Measurements from ENCODE around the gene BLID.

BLID gene

GRCh38 chr11:122107045-122107444 lies 9.0 kb downstream of the BLID start:
- ChIA-PET POLR2A (no interaction called here), CTCF (no interaction called here)
- DNase-seq (ENCODE audit: extremely low spot score) = no peak
- TF ChIP-seq L3MBTL2 (conservative IDR thresholded peaks at IDR 0.05) = no peak
- no peak for TF ChIP-seq SP1 (IDR thresholded peaks at IDR 0.05)
- no peak for TF ChIP-seq TARDBP (IDR thresholded peaks at IDR 0.05)
- TF ChIP-seq FOXK2 (IDR thresholded peaks at IDR 0.05) = no peak
- TF ChIP-seq ELF4 (IDR thresholded peaks at IDR 0.05) = no peak
- TF ChIP-seq PKNOX1 (IDR thresholded peaks at IDR 0.05) = no peak
- no peak for TF ChIP-seq BHLHE40 (IDR thresholded peaks at IDR 0.05; ENCODE audit: borderline replicate concordance)
- TF ChIP-seq NFRKB (IDR thresholded peaks at IDR 0.05) = no peak
- no peak for TF ChIP-seq CTBP1 (IDR thresholded peaks at IDR 0.05; ENCODE audit: borderline replicate concordance)
- TF ChIP-seq SUZ12 (IDR thresholded peaks at IDR 0.05) = no peak
- no peak for TF ChIP-seq HDGF (IDR thresholded peaks at IDR 0.05; ENCODE audit: borderline replicate concordance)
- TF ChIP-seq ARNT (IDR thresholded peaks at IDR 0.05) = no peak
- TF ChIP-seq LEF1 (IDR thresholded peaks at IDR 0.05; ENCODE audit: borderline replicate concordance) = no peak
- no peak for TF ChIP-seq ZNF384 (IDR thresholded peaks at IDR 0.05)
- no peak for TF ChIP-seq FOXM1 (IDR thresholded peaks at IDR 0.05; ENCODE audit: borderline replicate concordance)
- TF ChIP-seq FOXA1 (IDR thresholded peaks at IDR 0.05) = no peak

- ChIA-PET CTCF (no interaction called here), POLR2A (no interaction called here)
- TF ChIP-seq PKNOX1 (IDR thresholded peaks at IDR 0.05) = no peak
- TF ChIP-seq ZNF384 (IDR thresholded peaks at IDR 0.05) = no peak
- no peak for TF ChIP-seq NFRKB (IDR thresholded peaks at IDR 0.05)
- TF ChIP-seq LEF1 (IDR thresholded peaks at IDR 0.05; ENCODE audit: borderline replicate concordance) = no peak
- no peak for TF ChIP-seq BHLHE40 (IDR thresholded peaks at IDR 0.05; ENCODE audit: borderline replicate concordance)
- TF ChIP-seq SP1 (IDR thresholded peaks at IDR 0.05) = no peak
- no peak for TF ChIP-seq FOXM1 (IDR thresholded peaks at IDR 0.05; ENCODE audit: borderline replicate concordance)
- TF ChIP-seq FOXK2 (IDR thresholded peaks at IDR 0.05) = no peak
- no peak for TF ChIP-seq TARDBP (IDR thresholded peaks at IDR 0.05)
- no peak for TF ChIP-seq CTBP1 (IDR thresholded peaks at IDR 0.05; ENCODE audit: borderline replicate concordance)
- no peak for TF ChIP-seq HDGF (IDR thresholded peaks at IDR 0.05; ENCODE audit: borderline replicate concordance)
- TF ChIP-seq L3MBTL2 (conservative IDR thresholded peaks at IDR 0.05) = no peak
- TF ChIP-seq ARNT (IDR thresholded peaks at IDR 0.05) = no peak
- TF ChIP-seq ELF4 (IDR thresholded peaks at IDR 0.05) = no peak
- no peak for TF ChIP-seq FOXA1 (IDR thresholded peaks at IDR 0.05)
- no peak for TF ChIP-seq SUZ12 (IDR thresholded peaks at IDR 0.05)
- DNase-seq (ENCODE audit: extremely low spot score) = no peak
These were observed 10.8 kb downstream of the BLID start for GRCh38 chr11:122105044-122105758.

GRCh38 chr11:122104341-122104740 lies 11.7 kb downstream of the BLID start:
- DNase-seq (ENCODE audit: extremely low spot score) = no peak
- POLR2A ChIA-PET = no interaction called here
- no peak for TF ChIP-seq HDGF (IDR thresholded peaks at IDR 0.05; ENCODE audit: borderline replicate concordance)
- CTCF ChIA-PET = no interaction called here

- DNase-seq (ENCODE audit: extremely low spot score) = no peak
- ChIA-PET POLR2A (no interaction called here), CTCF (no interaction called here)
- no peak for TF ChIP-seq ELF4 (IDR thresholded peaks at IDR 0.05)
- TF ChIP-seq TARDBP (IDR thresholded peaks at IDR 0.05) = no peak
- no peak for TF ChIP-seq CTBP1 (IDR thresholded peaks at IDR 0.05; ENCODE audit: borderline replicate concordance)
- no peak for TF ChIP-seq ARNT (IDR thresholded peaks at IDR 0.05)
- no peak for TF ChIP-seq ZNF384 (IDR thresholded peaks at IDR 0.05)
- TF ChIP-seq SUZ12 (IDR thresholded peaks at IDR 0.05) = no peak
- no peak for TF ChIP-seq HDGF (IDR thresholded peaks at IDR 0.05; ENCODE audit: borderline replicate concordance)
- TF ChIP-seq SP1 (IDR thresholded peaks at IDR 0.05) = no peak
- TF ChIP-seq L3MBTL2 (conservative IDR thresholded peaks at IDR 0.05) = no peak
- no peak for TF ChIP-seq NFRKB (IDR thresholded peaks at IDR 0.05)
These were observed 12.3 kb downstream of the BLID start for GRCh38 chr11:122103726-122104125.

GRCh38 chr11:122103321-122103720 lies 12.7 kb downstream of the BLID start:
- no peak for TF ChIP-seq PKNOX1 (IDR thresholded peaks at IDR 0.05)
- no peak for TF ChIP-seq FOXM1 (IDR thresholded peaks at IDR 0.05; ENCODE audit: borderline replicate concordance)
- no peak for TF ChIP-seq HDGF (IDR thresholded peaks at IDR 0.05; ENCODE audit: borderline replicate concordance)
- no peak for TF ChIP-seq BHLHE40 (IDR thresholded peaks at IDR 0.05; ENCODE audit: borderline replicate concordance)
- TF ChIP-seq SP1 (IDR thresholded peaks at IDR 0.05) = no peak
- no peak for TF ChIP-seq ELF4 (IDR thresholded peaks at IDR 0.05)
- no peak for TF ChIP-seq NFRKB (IDR thresholded peaks at IDR 0.05)
- TF ChIP-seq ARNT (IDR thresholded peaks at IDR 0.05) = no peak
- TF ChIP-seq ZNF384 (IDR thresholded peaks at IDR 0.05) = no peak
- no peak for TF ChIP-seq TARDBP (IDR thresholded peaks at IDR 0.05)
- no peak for TF ChIP-seq SUZ12 (IDR thresholded peaks at IDR 0.05)
- no peak for TF ChIP-seq LEF1 (IDR thresholded peaks at IDR 0.05; ENCODE audit: borderline replicate concordance)
- TF ChIP-seq FOXA1 (IDR thresholded peaks at IDR 0.05) = no peak
- TF ChIP-seq CTBP1 (IDR thresholded peaks at IDR 0.05; ENCODE audit: borderline replicate concordance) = no peak
- TF ChIP-seq L3MBTL2 (conservative IDR thresholded peaks at IDR 0.05) = no peak
- no peak for DNase-seq (ENCODE audit: extremely low spot score)
- ChIA-PET POLR2A (no interaction called here), CTCF (no interaction called here)

GRCh38 chr11:122102426-122102825 lies 13.6 kb downstream of the BLID start:
- ChIA-PET POLR2A (no interaction called here), CTCF (interaction anchor here (0.7 kb wide), 1 partner anchor 173 kb away, joined by 3 read pairs; no protein-coding TSS in a partner anchor)
- no peak for TF ChIP-seq ZNF384 (IDR thresholded peaks at IDR 0.05)
- no peak for TF ChIP-seq LEF1 (IDR thresholded peaks at IDR 0.05; ENCODE audit: borderline replicate concordance)
- TF ChIP-seq CTBP1 (IDR thresholded peaks at IDR 0.05; ENCODE audit: borderline replicate concordance) = no peak
- no peak for TF ChIP-seq FOXA1 (IDR thresholded peaks at IDR 0.05)
- TF ChIP-seq BHLHE40 (IDR thresholded peaks at IDR 0.05; ENCODE audit: borderline replicate concordance) = no peak
- TF ChIP-seq SUZ12 (IDR thresholded peaks at IDR 0.05) = no peak
- TF ChIP-seq SP1 (IDR thresholded peaks at IDR 0.05) = no peak
- no peak for TF ChIP-seq NFRKB (IDR thresholded peaks at IDR 0.05)
- no peak for TF ChIP-seq ARNT (IDR thresholded peaks at IDR 0.05)
- TF ChIP-seq FOXM1 (IDR thresholded peaks at IDR 0.05; ENCODE audit: borderline replicate concordance) = no peak
- TF ChIP-seq L3MBTL2 (conservative IDR thresholded peaks at IDR 0.05) = no peak
- no peak for TF ChIP-seq HDGF (IDR thresholded peaks at IDR 0.05; ENCODE audit: borderline replicate concordance)
- no peak for DNase-seq (ENCODE audit: extremely low spot score)
